ENCODE results near the gene EYS.

The EYS gene

GRCh38 chr6:65075705-65076230, 631.3 kb downstream of the EYS start:
- Histone ChIP-seq H3K4me1 (ENCODE audit: control insufficient read depth in 2 of 2, insufficient read depth in 2 of 2, low read length in 2 of 2) (no peaks in the 10 kb centered on the region), H3K27me3 (ENCODE audit: control insufficient read depth in 2 of 2, insufficient read depth in 2 of 2, low read length in 2 of 2) (no peaks in the 10 kb centered on the region), H3K9me3 (ENCODE audit: control insufficient read depth in 2 of 2, low read length in 2 of 2) (no peaks in the 10 kb centered on the region), H3K36me3 (ENCODE audit: control insufficient read depth in 2 of 2, insufficient read depth in 2 of 2, low read length in 2 of 2) (no peaks in the 10 kb centered on the region), H3K9ac (ENCODE audit: low read depth in 1 of 2, low read length in 2 of 2) (no peak overlapping the region), H3K27ac (ENCODE audit: low read depth in 2 of 2, low read length in 2 of 2) (no peak overlapping the region), H3K4me3 (ENCODE audit: low read length in 2 of 2) (no peak overlapping the region)

DNA sequence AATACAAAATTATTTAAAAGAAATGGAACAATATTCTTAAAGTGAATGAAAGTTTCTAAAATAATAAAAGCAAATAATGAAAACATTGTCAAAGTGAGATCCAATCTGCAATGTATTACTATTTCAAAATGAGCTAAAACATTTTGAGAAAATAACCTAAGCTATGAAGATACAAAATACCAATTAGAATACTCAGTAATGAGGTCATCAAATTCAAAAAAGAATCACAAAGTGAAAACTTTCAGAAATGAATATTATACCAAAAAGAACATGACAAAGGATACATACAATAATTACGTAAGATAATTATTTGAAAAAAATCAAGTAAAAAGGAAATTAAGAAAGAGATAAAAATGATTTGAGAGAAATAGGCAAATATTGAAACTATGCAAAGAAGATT, 634.5 kb downstream of the EYS start:
- H3K4me1 ChIP-seq (ENCODE audit: control insufficient read depth in 2 of 2, insufficient read depth in 2 of 2, low read length in 2 of 2), result no peaks in the 10 kb centered on the region
- no peaks in the 10 kb centered on the region for H3K36me3 ChIP-seq (ENCODE audit: control insufficient read depth in 2 of 2, insufficient read depth in 2 of 2, low read length in 2 of 2)
- H3K27ac ChIP-seq (ENCODE audit: low read depth in 2 of 2, low read length in 2 of 2), result no peak overlapping the region
- no peaks in the 10 kb centered on the region for H3K27me3 ChIP-seq (ENCODE audit: control insufficient read depth in 2 of 2, insufficient read depth in 2 of 2, low read length in 2 of 2)
- H3K9ac ChIP-seq (ENCODE audit: low read depth in 1 of 2, low read length in 2 of 2), result no peak overlapping the region
- H3K4me3 ChIP-seq (ENCODE audit: low read length in 2 of 2), result no peak overlapping the region
- H3K9me3 ChIP-seq (ENCODE audit: control insufficient read depth in 2 of 2, low read length in 2 of 2), result no peaks in the 10 kb centered on the region

GRCh38 chr6:65071480-65071879, 635.5 kb downstream of the EYS start:
- Histone ChIP-seq H3K9ac (ENCODE audit: low read depth in 1 of 2, low read length in 2 of 2) (no peak overlapping the region), H3K4me3 (ENCODE audit: low read length in 2 of 2) (no peak overlapping the region), H3K4me1 (ENCODE audit: control insufficient read depth in 2 of 2, insufficient read depth in 2 of 2, low read length in 2 of 2) (no peaks in the 10 kb centered on the region), H3K36me3 (ENCODE audit: control insufficient read depth in 2 of 2, insufficient read depth in 2 of 2, low read length in 2 of 2) (no peaks in the 10 kb centered on the region), H3K27me3 (ENCODE audit: control insufficient read depth in 2 of 2, insufficient read depth in 2 of 2, low read length in 2 of 2) (no peaks in the 10 kb centered on the region), H3K9me3 (ENCODE audit: control insufficient read depth in 2 of 2, low read length in 2 of 2) (no peaks in the 10 kb centered on the region), H3K27ac (ENCODE audit: low read depth in 2 of 2, low read length in 2 of 2) (no peak overlapping the region)

DNA sequence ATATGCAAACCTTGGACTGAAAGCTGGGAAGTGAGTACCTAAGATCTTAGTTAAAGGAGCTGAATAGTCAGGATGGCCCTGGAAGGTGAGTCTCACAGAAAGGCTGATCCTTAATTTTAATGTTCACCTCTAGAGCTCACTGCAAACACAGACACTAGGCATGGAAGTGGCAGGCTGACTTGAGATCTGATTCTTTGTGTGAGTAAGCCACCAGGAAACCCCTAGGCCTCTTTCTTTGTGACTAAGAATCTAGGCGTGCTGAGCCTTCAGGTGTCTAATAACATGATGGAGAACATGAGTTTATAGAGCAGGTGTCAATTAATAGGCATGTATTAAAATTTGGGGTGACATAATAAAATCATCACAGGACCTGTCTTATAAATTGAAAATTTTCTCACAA, 642.2 kb downstream of the EYS start:
- H3K4me3 ChIP-seq (ENCODE audit: low read length in 2 of 2), result no peak overlapping the region
- no peaks in the 10 kb centered on the region for H3K4me1 ChIP-seq (ENCODE audit: control insufficient read depth in 2 of 2, insufficient read depth in 2 of 2, low read length in 2 of 2)
- no peak overlapping the region for H3K9ac ChIP-seq (ENCODE audit: low read depth in 1 of 2, low read length in 2 of 2)
- H3K36me3 ChIP-seq (ENCODE audit: control insufficient read depth in 2 of 2, insufficient read depth in 2 of 2, low read length in 2 of 2), result no peaks in the 10 kb centered on the region
- H3K9me3 ChIP-seq (ENCODE audit: control insufficient read depth in 2 of 2, low read length in 2 of 2), result no peaks in the 10 kb centered on the region
- H3K27ac ChIP-seq (ENCODE audit: low read depth in 2 of 2, low read length in 2 of 2), result no peak overlapping the region
- H3K27me3 ChIP-seq (ENCODE audit: control insufficient read depth in 2 of 2, insufficient read depth in 2 of 2, low read length in 2 of 2), result no peaks in the 10 kb centered on the region

- H3K36me3 ChIP-seq (ENCODE audit: control insufficient read depth in 2 of 2, insufficient read depth in 2 of 2, low read length in 2 of 2), result no peaks in the 10 kb centered on the region
- no peak overlapping the region for H3K4me3 ChIP-seq (ENCODE audit: low read length in 2 of 2)
- no peaks in the 10 kb centered on the region for H3K4me1 ChIP-seq (ENCODE audit: control insufficient read depth in 2 of 2, insufficient read depth in 2 of 2, low read length in 2 of 2)
- no peak overlapping the region for H3K27ac ChIP-seq (ENCODE audit: low read depth in 2 of 2, low read length in 2 of 2)
- H3K9ac ChIP-seq (ENCODE audit: low read depth in 1 of 2, low read length in 2 of 2), result no peak overlapping the region
- H3K27me3 ChIP-seq (ENCODE audit: control insufficient read depth in 2 of 2, insufficient read depth in 2 of 2, low read length in 2 of 2), result no peaks in the 10 kb centered on the region
- H3K9me3 ChIP-seq (ENCODE audit: control insufficient read depth in 2 of 2, low read length in 2 of 2), result no peaks in the 10 kb centered on the region
Observed at GRCh38 chr6:65059568-65059967, 647.5 kb downstream of the EYS start.

- H3K9ac ChIP-seq (ENCODE audit: low read depth in 1 of 2, low read length in 2 of 2), result no peak overlapping the region
- H3K9me3 ChIP-seq (ENCODE audit: control insufficient read depth in 2 of 2, low read length in 2 of 2), result no peaks in the 10 kb centered on the region
- no peaks in the 10 kb centered on the region for H3K36me3 ChIP-seq (ENCODE audit: control insufficient read depth in 2 of 2, insufficient read depth in 2 of 2, low read length in 2 of 2)
- H3K4me1 ChIP-seq (ENCODE audit: control insufficient read depth in 2 of 2, insufficient read depth in 2 of 2, low read length in 2 of 2), result no peaks in the 10 kb centered on the region
- H3K27ac ChIP-seq (ENCODE audit: low read depth in 2 of 2, low read length in 2 of 2), result no peak overlapping the region
- H3K4me3 ChIP-seq (ENCODE audit: low read length in 2 of 2), result no peak overlapping the region
- no peaks in the 10 kb centered on the region for H3K27me3 ChIP-seq (ENCODE audit: control insufficient read depth in 2 of 2, insufficient read depth in 2 of 2, low read length in 2 of 2)
Observed at GRCh38 chr6:65055545-65055944, 651.5 kb downstream of the EYS start.

GRCh38 chr6:65052626-65053025, 654.4 kb downstream of the EYS start:
- Histone ChIP-seq H3K4me3 (ENCODE audit: low read length in 2 of 2) (no peak overlapping the region), H3K4me1 (ENCODE audit: control insufficient read depth in 2 of 2, insufficient read depth in 2 of 2, low read length in 2 of 2) (no peaks in the 10 kb centered on the region)

GRCh38 chr6:65045801-65046200, 661.2 kb downstream of the EYS start:
- Histone ChIP-seq H3K4me3 (ENCODE audit: low read length in 2 of 2) (no peak overlapping the region), H3K27me3 (ENCODE audit: control insufficient read depth in 2 of 2, insufficient read depth in 2 of 2, low read length in 2 of 2) (no peaks in the 10 kb centered on the region), H3K9ac (ENCODE audit: low read depth in 1 of 2, low read length in 2 of 2) (no peak overlapping the region), H3K9me3 (ENCODE audit: control insufficient read depth in 2 of 2, low read length in 2 of 2) (no peaks in the 10 kb centered on the region), H3K27ac (ENCODE audit: low read depth in 2 of 2, low read length in 2 of 2) (no peak overlapping the region), H3K36me3 (ENCODE audit: control insufficient read depth in 2 of 2, insufficient read depth in 2 of 2, low read length in 2 of 2) (no peaks in the 10 kb centered on the region), H3K4me1 (ENCODE audit: control insufficient read depth in 2 of 2, insufficient read depth in 2 of 2, low read length in 2 of 2) (no peaks in the 10 kb centered on the region)

More at GRCh38 chr6:65052626-65053025, 654.4 kb downstream of the EYS start:
- Histone ChIP-seq H3K27ac (ENCODE audit: low read depth in 2 of 2, low read length in 2 of 2) (no peak overlapping the region), H3K9me3 (ENCODE audit: control insufficient read depth in 2 of 2, low read length in 2 of 2) (no peaks in the 10 kb centered on the region), H3K36me3 (ENCODE audit: control insufficient read depth in 2 of 2, insufficient read depth in 2 of 2, low read length in 2 of 2) (no peaks in the 10 kb centered on the region), H3K9ac (ENCODE audit: low read depth in 1 of 2, low read length in 2 of 2) (no peak overlapping the region), H3K27me3 (ENCODE audit: control insufficient read depth in 2 of 2, insufficient read depth in 2 of 2, low read length in 2 of 2) (no peaks in the 10 kb centered on the region)

DNA sequence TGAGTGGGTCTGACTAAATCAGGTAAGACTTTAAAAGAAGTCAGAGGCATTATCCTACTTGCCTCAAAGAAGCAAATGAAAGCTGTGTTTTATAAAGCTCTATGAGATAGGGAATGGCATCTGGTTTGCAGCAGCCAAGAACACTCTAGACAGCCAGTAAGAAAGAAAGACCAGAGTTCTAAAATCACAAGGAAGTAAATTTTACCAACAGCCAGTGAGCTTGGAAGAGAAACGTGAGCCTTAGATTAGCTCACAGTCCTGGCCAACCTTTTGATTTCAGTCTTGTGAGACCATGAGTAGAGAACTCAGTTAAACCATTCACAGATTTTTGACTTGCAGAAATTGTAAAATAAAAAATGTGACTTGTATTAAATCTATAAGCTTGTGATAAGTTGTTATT, 693.0 kb downstream of the EYS start:
- Histone ChIP-seq H3K4me1 (ENCODE audit: control insufficient read depth in 2 of 2, insufficient read depth in 2 of 2, low read length in 2 of 2) (no peaks in the 10 kb centered on the region), H3K27ac (ENCODE audit: low read depth in 2 of 2, low read length in 2 of 2) (no peak overlapping the region), H3K9ac (ENCODE audit: low read depth in 1 of 2, low read length in 2 of 2) (no peak overlapping the region), H3K27me3 (ENCODE audit: control insufficient read depth in 2 of 2, insufficient read depth in 2 of 2, low read length in 2 of 2) (no peaks in the 10 kb centered on the region), H3K4me3 (ENCODE audit: low read length in 2 of 2) (no peak overlapping the region), H3K9me3 (ENCODE audit: control insufficient read depth in 2 of 2, low read length in 2 of 2) (no peaks in the 10 kb centered on the region), H3K36me3 (ENCODE audit: control insufficient read depth in 2 of 2, insufficient read depth in 2 of 2, low read length in 2 of 2) (no peaks in the 10 kb centered on the region)

DNA sequence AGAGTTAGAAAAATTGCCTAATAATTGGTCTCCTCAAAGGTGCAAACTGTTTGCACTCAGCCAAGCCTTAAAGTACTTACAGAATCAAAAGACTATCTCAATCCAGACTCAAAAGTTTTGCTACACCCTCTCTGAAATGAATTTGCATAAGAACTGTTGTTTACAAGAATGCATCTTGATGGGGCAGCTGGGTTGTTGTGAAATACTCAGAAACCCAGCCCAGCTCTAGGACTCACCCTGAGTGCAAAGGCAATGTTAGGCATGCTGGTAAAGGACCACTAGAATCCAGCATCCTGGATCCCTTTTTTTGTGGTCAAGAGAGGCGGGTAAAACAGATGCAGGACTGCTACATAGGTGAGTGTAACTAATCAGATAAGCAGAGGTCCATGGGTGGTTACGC, 700.2 kb downstream of the EYS start:
- Histone ChIP-seq H3K9ac (ENCODE audit: low read depth in 1 of 2, low read length in 2 of 2) (no peak overlapping the region), H3K4me1 (ENCODE audit: control insufficient read depth in 2 of 2, insufficient read depth in 2 of 2, low read length in 2 of 2) (no peaks in the 10 kb centered on the region), H3K36me3 (ENCODE audit: control insufficient read depth in 2 of 2, insufficient read depth in 2 of 2, low read length in 2 of 2) (no peaks in the 10 kb centered on the region), H3K27me3 (ENCODE audit: control insufficient read depth in 2 of 2, insufficient read depth in 2 of 2, low read length in 2 of 2) (no peaks in the 10 kb centered on the region), H3K9me3 (ENCODE audit: control insufficient read depth in 2 of 2, low read length in 2 of 2) (no peaks in the 10 kb centered on the region), H3K4me3 (ENCODE audit: low read length in 2 of 2) (no peak overlapping the region), H3K27ac (ENCODE audit: low read depth in 2 of 2, low read length in 2 of 2) (no peak overlapping the region)

DNA sequence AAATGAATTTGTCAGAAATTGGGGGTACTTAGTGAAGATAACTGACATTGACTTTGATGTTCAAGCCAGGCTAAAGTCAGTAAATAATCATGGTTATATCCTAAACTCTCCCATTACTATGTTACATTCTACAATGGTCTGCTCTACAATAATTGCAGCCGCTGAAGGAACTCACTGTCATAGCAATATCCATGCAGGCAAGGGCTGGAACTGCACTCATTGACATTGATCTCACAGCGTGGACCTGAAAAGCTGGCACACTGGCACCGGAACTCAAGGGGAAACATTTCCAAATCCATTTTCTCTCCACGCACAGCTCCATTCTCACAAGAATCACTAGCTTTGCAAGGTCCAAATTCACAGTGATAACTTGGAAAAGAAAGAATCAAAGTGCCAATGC, 702.7 kb downstream of the EYS start:
- Histone ChIP-seq H3K4me3 (ENCODE audit: low read length in 2 of 2) (no peak overlapping the region), H3K9ac (ENCODE audit: low read depth in 1 of 2, low read length in 2 of 2) (no peak overlapping the region), H3K4me1 (ENCODE audit: control insufficient read depth in 2 of 2, insufficient read depth in 2 of 2, low read length in 2 of 2) (no peaks in the 10 kb centered on the region), H3K27ac (ENCODE audit: low read depth in 2 of 2, low read length in 2 of 2) (no peak overlapping the region), H3K36me3 (ENCODE audit: control insufficient read depth in 2 of 2, insufficient read depth in 2 of 2, low read length in 2 of 2) (no peaks in the 10 kb centered on the region), H3K27me3 (ENCODE audit: control insufficient read depth in 2 of 2, insufficient read depth in 2 of 2, low read length in 2 of 2) (no peaks in the 10 kb centered on the region), H3K9me3 (ENCODE audit: control insufficient read depth in 2 of 2, low read length in 2 of 2) (no peaks in the 10 kb centered on the region)
